GM18873 (cell line): Measurements from ENCODE around the gene MAP3K6.

Source experiments
- ATAC-seq: cut with Tn5 transposase; IDR thresholded peaks from one replicate; pipeline ENCODE4 v1.9.1; 2021; ENCODE audit warnings: mild to moderate bottlenecking, moderate library complexity, moderate number of reproducible peaks; ENCODE audit not compliant: unreplicated experiment, low FRiP score

Gene MAP3K6

DNA sequence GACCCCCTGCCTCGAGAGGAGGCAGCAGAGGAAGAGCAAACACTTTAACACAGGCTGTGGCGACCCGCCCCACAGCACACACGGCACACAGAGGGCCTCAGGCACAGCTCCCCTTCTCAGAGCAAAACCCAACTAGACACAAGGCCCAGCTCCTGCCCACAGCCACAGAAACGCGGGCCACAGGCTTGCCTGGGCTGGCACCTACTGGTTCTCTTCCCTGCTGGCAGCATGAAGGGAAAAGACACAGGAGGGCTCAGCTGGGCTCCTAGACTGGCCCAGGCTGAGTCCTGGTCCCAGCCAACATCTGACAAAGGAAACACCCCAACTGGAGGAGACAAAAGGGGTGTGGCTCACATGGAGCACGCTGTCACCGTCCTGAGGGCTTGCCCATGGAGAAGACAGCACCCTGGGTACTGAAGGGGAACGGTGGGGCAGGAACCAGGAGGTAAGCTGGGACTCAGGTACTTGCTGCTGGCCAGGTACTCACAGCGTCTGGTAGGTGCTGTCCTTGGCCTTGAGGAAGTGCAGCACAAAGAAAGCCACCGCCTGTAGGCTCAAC lies 12.9 kb upstream of the MAP3K6 start:
- no peak for ATAC-seq

GRCh38 chr1:27377760-27378495 lies 11.2 kb upstream of the MAP3K6 start:
- ATAC-seq = no peak

DNA sequence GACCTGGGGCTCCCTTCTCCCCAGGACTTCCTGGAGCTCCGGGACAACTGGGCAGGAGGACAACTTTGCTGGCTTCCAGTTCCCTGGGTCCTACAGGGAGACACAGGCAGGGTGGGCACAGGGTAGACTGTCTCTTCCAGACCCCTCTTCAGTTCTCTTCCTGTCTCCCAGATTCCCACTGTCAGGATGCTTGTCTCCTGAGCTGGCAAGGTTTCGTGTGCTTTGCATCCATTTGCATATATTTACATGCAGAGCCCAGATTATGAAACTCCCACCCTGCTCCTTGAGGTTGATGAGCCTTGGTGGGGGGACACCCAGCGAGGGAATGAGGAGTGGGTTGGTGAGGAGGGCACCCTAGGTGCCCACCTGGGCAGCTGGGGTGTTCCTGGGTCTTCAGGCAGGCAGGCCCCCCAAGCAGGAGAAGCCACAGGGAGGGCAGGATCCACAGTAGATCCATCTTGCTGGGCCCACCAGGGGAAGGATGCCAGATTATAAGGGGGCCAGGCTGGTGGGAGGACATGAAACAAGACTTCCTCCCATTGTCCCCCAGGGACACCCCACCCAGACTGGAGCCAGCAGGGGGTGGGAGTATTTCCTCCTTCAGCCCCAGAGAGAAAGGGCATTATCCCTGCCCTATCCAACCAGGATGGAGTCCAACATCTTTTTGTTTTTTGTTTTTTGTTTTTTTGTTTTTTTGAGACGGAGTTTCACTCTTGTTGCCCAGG lies 7.8 kb upstream of the MAP3K6 start, which contains the start of gene FCN3:
Gene FCN3 (minus strand): TSS at position 463 of the 725 bp plus-strand sequence. CDS start 6 bp downstream, at position 457.
- no peak for ATAC-seq

- ATAC-seq = no peak
These were observed 6.3 kb upstream of the MAP3K6 start for GRCh38 chr1:27372808-27373690.

DNA sequence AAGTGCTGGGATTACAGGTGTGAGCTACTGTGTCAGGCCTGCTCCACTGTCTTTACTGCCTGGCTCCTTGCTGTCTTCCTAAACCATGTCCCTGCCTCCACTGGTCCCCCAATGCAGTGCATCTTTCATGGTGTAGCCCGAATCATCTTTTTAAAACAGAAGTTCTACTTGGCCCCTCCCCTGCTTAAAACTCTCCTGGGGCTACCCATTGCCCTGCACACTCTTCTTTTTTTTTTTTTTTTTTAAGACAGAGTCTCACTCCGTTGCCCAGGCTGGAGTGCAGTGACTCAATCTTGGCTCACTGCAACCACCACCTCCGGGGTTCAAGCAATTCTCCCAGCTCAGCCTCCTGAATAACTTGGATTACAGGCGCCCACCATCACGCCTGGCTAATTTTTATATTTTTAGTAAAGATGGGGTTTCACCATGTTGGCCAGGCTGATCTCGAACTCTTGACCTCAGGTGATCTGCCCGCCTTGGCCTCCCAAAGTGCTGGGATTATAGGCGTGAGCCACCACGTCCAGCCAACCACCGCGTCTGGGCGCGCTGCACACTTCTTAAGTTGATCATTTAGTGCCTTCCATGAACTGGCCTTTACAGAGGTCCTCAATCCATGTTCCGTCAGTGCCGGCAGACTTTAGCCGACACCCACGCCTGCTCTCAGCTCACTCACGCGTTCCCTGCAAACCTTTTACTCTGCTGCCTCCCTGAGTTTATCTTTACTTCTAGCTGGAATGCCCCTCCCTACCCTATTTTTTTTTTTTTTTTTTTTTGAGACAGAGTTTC lies 5.5 kb upstream of the MAP3K6 start:
- ATAC-seq = no peak

GRCh38 chr1:27368869-27369582 lies 2.3 kb upstream of the MAP3K6 start:
- no peak for ATAC-seq

DNA sequence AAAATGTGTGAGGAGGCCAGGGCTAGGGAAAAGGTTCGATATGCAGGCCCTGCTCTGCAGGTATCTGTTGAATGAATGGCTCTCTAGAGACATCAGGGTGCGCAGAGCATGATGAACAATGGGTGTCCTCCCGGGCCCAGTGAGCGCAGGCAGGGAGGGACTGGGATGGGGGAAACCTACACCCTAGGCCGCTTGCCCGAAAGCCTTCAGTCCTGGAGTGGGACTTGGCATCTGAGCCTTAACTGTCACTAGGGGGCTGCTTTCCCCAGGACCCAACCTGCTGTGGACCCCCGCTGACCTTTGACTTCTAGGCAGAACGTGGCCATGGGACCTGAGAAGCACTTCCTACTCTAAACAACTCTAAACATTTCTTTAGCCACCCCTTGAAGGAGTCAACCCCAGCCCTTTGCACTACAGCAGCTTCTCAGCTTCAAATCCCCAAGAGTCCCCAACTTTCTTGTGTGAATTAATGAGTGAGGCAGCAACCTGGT lies 444 bp upstream of the MAP3K6 start:
- ATAC-seq = no peak

DNA sequence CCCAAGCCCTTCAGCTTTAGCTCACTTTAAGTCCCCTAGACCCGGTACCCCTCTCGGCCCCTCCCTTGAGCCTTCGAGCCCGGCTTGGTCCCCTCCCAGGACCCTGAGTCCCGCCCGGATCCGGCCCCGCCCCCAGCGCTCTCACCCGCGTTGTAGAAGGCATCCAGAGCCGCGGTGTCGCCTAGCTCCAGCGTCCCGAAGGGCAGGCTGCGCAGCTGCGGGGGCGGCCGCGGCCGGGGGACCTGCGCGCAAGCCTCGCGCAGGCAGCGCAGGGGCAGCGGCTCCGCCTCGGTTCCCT lies 699 bp downstream of the MAP3K6 start:
- ATAC-seq = no peak

GRCh38 chr1:27365372-27366112 lies 1.2 kb downstream of the MAP3K6 start:
- ATAC-seq = no peak

- no peak for ATAC-seq
These were observed 1.9 kb downstream of the MAP3K6 start for GRCh38 chr1:27364696-27365371.

GRCh38 chr1:27363766-27364695 lies 2.7 kb downstream of the MAP3K6 start:
- ATAC-seq = no peak

- no peak for ATAC-seq
These were observed 5.2 kb downstream of the MAP3K6 start for GRCh38 chr1:27361553-27361952.

- ATAC-seq = no peak
These were observed 5.7 kb downstream of the MAP3K6 start for GRCh38 chr1:27361044-27361402.

DNA sequence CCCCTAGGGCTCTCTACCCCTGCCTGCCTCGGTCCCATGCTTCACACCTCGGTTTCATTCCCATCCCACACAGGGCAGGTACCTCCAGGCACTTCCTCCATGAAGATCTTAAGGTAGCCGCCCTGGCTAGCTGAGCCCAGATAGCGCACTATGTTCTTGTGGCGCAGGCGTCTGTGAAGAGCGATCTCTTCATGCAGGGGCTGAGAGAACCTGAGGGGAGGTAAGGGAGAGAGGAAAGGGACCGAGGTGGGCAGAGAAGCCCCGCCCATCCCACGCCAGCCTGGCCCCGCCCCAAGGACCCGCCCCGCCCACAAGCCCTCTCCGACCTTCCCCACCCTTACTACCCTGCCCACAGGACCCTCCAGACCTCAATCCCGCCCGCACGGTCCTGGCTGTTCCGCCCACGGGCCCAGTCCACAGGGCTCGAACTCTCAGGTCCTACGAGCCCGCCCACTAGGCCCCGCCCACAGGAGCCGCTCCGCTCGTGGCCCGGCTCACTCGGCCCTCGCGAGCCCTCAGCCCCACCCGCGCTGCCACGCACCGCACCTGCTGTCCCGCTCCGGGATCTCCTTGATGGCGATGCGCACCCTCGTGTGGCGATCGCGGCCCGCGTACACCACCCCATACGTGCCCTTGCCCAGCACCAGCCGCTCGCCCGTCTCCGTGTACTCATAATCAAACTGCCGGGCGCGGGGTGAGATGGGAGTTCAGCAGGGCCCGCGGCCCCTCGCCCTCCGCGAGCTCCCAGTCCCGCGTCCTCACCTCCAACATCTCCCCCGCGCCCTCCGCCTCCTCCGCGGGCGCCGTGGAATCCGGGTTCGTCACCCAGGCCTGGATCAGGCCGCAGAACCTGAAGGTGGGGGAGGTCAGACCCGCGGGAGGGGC lies 6.4 kb downstream of the MAP3K6 start:
- no peak for ATAC-seq

DNA sequence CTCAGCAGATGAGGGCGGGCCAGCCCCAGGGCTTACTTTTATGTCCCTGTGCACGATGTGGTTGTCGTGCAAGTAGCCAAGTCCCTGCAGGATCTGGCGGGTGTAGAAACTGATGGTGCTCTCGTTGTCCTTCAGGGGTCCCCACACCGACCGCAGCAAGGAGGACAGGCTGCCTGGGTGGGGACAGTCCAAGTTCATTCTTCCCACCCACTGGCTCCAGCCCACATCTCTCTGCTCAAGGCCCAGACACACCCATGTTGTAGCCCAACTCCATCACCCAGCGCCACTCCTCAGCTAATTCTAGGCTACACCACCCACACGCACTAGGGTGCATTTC lies 7.0 kb downstream of the MAP3K6 start:
- ATAC-seq = no peak

DNA sequence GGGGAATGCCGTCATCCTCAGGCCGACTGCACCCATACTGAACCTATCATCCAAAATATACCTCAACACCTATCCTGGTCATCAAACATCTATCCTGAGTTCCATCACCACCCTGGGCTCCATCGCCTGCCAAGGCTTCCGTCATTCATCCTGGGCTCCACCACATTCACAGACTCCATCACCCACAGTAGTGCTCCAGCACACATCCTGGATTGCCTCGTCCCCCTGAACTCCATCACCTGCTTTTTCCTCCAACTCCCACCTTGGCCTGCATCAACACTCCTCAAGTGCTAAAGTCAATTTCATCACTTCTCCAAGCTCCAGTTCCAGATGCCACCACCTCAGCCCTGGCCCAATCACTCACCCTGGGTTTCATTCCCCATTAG lies 7.8 kb downstream of the MAP3K6 start:
- ATAC-seq = no peak
